Subcutaneous adipose tissue (tissue), 4 donors: ENCODE data around the gene TMTC1. TPM values are rescaled to one million over a fixed set of nuclear protein-coding genes. Genes with fewer than 3 reads are reported as not detected.

Source experiments
- CTCF ChIP-seq: fragments of 450-650 bp; IDR thresholded peaks from one replicate; pipeline ENCODE4 v1.5.1; 2016; ENCODE audit warnings: low read depth, mild to moderate bottlenecking, control low read depth, antibody characterized with exemption, moderate library complexity
- total RNA-seq, 4 donors: library from RNA; depleted of rRNA; stranded (reverse); fragments of >200 nt; gene quantifications; one replicate each; pipeline ENCODE4 v1.1.0, GENCODE V29; 2016

Gene TMTC1
- total RNA-seq, 4 donors from 2014 or later = 45.4 to 153 (median 85.2) TPM

GRCh38 chr12:29743801-29744200, 39.9 kb downstream of the TMTC1 start:
- TF ChIP-seq CTCF = no peak

DNA sequence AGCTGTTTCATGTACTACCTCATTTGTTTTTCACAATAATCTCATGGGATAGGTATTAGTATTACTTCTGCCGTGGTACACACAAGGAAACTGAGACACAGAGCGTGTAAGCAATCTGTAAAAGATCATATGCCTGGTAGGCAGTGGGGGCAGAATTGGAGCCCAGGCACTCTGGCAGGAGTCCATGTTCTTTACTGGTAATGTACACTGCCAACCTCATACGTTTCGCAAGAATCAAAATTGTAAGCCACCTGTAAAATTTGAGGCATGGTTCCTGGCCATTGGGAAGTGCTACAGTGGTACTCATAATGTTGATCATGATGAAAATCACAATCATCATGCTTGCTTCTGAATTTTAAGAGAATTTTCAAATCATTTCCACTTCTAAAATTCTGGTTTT, 40.7 kb downstream of the TMTC1 start:
- no peak for TF ChIP-seq CTCF

- TF ChIP-seq CTCF = no peak
Observed at GRCh38 chr12:29742646-29743045, 41.1 kb downstream of the TMTC1 start.

DNA sequence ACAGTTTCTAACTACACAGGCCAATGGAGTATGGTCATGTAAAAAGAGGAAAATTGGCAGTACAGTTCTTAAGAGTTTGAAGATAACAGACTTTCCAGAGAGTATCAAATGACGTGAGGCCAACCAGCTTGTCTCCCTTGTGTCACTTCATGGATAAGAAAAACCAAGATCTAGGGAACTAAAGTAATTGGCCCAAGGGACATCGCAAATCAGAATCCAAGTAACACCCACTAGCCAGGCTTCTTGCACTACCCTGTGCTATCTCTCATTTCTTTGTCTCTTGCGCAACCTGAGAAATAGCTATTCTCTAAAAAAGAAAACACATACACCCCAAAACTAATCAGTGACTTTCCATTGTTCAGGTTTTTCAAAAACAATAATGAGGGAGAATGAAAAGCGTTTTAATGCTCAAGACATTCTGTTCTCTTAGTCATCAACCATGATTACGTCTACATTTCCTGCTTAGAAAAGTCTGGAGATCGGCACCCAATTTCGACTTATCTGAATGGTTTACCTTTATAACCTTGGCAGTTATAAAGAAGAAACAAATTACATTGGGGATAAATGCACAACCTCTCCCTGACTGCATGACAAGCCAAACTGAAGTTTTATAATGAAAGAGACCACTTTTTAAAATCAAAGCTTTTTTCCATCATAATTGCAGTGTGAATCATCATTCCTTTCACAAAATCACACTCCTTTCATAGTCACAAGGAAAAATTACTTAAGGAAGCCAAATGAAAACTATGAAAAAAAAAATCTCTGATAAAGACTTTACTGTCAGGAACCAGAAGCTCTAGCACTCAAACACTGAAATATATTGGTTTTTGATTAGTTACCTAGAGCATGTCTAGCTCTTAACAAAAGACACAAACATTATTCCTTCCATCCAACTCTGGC, 42.1 kb downstream of the TMTC1 start:
- no peak for TF ChIP-seq CTCF

DNA sequence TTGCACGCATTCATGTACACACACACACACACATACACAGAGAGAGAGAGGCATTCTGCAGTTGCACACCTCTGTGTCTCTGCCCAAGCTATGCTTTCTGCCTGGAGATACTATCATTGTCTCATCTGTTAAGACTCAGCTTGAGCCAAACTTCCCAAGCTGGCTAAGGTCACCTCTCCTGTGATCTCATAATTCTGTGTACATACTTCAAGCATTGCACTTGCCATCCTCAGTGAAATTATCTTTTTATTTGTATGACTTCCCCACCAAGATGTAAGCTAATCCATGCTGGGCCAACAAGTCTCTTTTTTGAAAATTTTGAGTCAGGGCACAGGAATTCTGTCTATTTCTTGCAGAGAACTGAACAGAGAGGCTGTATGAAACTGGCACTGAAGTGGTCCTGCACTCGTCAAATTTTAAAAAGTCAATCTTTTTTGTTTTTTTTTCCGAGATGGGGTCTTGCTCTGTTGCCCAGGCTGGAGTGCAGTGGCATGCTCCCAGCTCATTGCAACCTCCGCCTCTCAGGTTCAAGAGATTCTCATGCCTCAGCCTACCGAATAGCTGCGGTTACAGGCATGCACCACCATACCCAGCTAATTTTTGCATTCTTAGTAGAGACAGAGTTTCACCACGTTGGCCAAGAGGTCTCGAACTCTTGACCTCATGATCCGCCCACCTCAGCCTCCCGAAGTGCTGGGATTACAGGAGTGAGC, 44.3 kb downstream of the TMTC1 start:
- TF ChIP-seq CTCF = no peak

DNA sequence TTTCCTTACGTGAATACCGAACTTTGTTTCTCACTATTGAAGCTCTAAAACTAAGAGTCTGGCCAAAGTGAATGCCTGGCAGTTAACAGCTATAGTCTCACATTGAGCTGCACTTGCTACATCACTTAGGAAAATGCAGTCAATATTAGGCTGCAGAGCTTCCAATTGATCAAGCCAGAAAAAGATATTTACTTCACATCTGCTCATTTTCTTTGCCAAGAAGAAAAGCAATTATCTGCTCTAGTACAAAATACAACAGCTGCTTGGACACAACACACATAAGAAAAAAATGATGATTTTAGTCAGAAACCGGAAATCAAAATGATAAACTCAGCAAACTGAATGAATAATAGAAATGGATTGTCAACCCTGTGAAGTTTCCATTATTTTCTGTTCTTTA, 45.4 kb downstream of the TMTC1 start:
- TF ChIP-seq CTCF = no peak

DNA sequence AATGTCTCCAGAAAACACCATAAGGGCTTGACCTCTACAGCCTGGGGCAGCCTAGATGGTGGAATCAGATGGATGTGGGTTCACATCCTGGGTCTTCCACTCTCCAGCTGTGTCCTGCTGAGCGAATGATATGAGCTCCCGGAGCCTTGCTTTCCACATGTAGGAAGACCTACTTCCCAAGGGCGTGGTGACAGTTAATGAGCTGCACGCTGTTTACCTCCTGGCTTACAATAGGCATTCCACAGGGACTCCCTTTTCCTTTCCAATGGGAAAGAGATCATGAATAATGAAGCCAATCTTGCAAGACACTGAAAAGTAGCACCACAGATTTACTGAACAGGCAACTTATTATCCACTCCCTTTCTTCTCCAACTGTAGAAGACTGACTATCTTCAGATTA, 46.1 kb downstream of the TMTC1 start:
- TF ChIP-seq CTCF = no peak
